NT2/D1 (cell line): ENCODE results near the gene RTF2.

ENCODE experiments used
- SUZ12 ChIP-seq: IDR thresholded peaks from 2 replicates; pipeline ENCODE4 v1.6.1; 2011; ENCODE audit not compliant: insufficient read length, insufficient read depth; ENCODE audit errors: extremely low read depth
- YY1 ChIP-seq: IDR thresholded peaks from 2 replicates; pipeline ENCODE4 v1.6.1; 2011; ENCODE audit not compliant: insufficient read length, insufficient read depth
- ZNF274 ChIP-seq: IDR thresholded peaks from 2 replicates; pipeline ENCODE4 v1.6.1; 2011; ENCODE audit warnings: mild to moderate bottlenecking, low read depth, low read length

GRCh38 chr20:56469077-56469449, 636 bp downstream of the RTF2 start:
- TF ChIP-seq YY1: no peak
- no peak for TF ChIP-seq SUZ12
- TF ChIP-seq ZNF274: no peak
